GM21723 (cell line): Measurements from ENCODE around the gene MAP2K7.
"Not testable (repeated sequence)": the region's sequence is repeated elsewhere in the genome, so short reads cannot be mapped to it uniquely, and the experiment has no call there.

ENCODE experiments used
- ATAC-seq: cut with Tn5 transposase; IDR thresholded peaks from one replicate; pipeline ENCODE4 v1.9.1; 2021; ENCODE audit warnings: mild to moderate bottlenecking, moderate library complexity; ENCODE audit not compliant: unreplicated experiment

Gene MAP2K7

DNA sequence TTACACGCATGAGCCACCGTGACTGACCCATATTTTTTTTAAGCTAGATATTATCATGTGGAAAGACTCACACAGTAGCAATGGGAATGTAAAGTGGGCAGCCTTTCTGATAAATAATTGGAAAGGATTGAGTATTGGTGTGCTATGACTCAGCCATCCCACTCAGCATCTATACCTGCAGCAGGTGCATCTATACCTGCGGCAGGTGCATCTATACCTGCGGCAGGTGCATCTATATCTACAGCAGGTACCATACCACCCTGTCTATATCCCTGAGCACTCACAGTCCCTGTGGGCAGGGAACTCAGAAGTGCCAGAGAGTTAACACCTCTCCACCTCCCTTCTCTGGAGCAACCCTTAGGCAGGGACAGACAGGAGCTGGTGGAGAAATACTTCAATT lies 20.6 kb upstream of the MAP2K7 start:
- ATAC-seq = no peak

DNA sequence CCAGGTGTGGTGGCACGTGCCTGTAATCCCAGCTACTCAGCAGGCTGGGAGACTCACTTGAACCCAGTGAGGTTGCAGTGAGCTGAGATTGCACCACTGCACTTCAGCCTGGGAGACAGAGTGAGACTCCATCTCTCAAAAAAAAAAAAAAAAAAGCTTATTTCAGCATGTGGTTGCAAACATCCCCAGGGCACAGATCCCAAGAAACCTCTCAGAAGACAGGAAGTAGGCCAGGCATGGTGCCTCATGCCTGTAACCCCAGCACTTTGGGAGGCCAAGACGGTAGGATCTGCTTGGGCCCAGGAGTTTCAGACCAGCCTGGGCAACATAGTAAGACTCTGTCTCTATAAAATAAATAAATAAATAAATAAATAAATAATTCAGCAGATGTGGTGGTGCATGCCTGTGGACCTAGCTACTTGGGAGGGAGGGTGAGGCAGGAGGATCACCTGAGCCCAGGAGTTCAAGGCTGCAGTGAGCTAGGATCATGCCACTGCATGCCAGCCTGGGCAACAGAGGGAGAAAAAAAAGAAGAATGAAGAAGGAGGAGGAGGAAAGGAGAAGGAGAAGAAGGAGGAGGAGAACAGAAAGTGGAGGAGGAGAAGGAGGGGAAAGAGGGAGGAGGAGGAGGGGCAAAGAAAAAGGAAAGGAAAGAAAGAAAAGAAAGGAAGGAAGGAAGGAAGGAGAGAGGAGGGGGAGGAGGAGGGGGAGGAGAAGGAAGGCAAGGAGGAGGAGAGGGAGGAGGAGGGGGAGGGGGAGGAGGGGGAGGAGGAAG lies 19.7 kb upstream of the MAP2K7 start:
- no peak for ATAC-seq

DNA sequence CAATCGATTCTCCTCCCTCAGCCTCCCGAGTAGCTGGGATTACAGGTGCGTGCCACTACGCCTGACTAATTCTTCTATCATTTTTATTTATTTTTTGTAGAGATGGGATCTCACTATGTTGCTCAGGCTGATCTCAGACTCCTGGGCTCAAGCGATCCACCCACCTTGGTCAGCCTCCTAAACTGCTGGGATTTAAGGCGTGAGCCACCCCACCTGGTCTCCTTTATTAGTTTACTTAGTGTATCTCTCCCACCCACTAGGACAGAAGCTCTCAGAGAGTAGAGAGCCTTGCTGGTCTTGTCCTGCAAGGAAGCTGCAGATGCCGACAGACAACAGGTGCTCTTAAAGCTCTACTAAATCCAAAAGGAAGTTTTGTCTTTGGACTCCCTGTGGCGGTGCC lies 17.9 kb upstream of the MAP2K7 start:
- ATAC-seq = no peak

DNA sequence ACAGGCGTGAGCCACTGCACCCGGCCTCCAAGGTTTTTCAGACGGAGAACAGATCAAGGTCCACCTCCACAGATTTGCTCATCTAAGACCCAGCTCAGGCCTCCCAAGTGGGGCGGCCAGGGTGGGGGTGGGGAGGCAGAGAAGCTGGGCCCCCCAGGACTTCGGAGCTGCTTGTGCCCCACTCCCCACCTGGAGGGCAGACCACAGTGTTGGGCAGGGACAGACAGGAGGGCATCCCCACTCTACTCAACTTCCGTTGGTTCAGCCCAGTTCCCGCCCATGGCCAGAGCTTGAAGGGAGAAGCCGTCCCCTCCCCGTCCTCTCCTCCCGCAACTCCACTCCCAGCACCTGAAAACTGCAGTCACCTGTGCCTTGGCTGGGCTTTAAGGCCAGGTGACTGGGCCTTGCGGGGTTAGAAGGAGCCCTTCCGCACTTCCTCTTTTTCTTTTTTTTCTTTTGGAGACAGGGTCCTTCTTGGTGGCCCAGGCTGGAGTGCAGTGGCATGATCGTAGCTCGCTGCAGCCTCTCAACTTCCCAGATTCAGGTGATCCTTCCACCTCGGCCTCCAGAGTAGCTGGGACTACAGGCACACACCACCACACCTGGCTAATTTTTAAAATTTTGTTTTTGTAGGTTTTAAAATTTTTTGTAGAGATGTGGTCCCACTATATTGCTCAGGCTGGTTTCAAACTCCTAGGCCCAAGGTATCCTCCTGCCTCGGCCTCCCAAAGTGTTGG lies 16.1 kb upstream of the MAP2K7 start:
- no peak for ATAC-seq

DNA sequence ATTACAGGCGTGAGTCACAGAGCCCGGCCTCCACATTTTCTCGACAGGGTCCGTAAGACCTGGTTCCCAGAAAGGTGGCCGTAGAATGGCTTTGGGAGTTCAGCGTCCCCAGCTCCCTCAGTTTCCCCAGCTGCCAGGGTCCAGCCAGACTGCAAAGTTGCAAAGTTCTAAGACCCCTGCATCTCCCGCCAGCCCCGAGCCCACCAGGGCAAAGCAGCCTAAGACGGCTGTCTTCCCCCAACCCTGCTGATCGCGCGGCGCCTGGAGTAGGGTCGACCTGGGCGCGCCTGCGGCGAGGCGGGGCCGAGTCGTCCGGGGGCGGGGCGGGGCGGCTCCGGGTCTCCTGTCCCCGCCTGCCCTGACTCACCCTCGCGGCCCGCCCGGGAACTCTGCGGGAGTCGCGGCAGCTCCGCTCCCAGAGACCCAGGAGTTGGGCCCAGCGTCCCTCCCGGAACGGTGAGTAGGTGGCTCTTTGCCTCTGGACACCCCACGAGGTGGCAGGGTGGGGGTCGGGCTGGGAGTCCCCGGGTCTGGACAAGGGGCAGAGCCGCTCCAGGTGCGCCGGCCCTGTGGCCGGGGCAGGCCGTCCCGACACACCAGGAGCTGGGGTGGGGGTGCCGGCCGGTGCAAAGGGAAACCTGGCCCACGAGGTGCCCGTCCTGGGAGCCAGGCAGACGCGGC lies 15.4 kb upstream of the MAP2K7 start, which contains the start of gene LRRC8E:
LRRC8E (plus strand) TSS at position 366 of the 681 bp plus-strand sequence. CDS start 7,094 bp downstream, outside the sequence.
- no peak for ATAC-seq

DNA sequence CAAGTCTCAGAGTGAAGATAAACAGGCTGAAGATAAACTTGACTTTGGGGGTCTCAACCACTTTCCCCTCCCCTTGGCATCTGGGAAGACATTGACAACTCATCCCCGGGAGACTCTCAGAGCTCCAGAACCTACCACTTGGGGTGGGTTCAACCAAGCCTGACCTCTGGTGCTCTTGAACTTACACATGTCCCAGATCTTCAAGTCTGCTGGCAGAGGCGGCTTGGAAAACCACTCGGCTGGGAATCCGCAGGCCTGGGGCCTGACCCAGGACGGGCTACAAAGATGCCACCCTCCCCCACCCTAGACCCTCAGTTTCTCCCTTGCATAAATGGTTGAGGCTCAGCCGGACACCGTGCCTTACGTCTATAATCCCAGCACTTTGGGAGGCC lies 14.9 kb upstream of the MAP2K7 start:
- no peak for ATAC-seq

DNA sequence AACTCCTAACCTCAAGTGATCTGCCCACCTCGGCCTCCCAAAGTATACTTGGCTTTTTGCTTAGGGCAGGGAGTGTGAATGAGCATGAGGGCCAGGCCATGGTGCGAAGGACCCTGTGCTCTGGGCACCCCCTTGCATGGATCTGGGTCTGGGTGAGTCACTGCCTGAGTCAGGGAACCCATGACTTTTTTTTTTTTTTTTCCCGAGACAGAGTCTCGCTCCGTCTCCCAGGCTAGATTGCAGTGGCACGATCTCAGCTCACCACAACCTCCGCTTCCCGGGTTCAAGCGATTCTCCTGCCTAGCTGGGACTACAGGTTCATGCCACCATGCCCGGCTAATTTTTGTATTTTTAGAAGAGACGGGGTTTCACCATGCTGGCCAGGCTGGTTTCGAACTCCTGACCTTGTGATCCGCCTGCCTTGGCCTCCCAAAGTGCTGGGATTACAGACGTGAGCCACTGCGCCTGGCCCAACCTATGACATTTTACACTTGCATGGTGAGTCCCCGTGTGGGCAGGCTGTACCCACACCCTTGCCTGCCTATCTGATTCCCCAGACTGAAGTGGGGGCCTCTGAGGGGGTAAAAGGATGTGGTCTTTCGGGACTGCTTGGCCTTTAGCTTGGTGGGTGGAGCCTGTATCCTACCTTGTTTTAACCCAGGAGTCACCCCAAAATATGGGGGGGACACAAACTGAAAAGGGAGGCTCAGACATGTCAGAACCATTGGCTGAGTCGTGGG lies 10.1 kb upstream of the MAP2K7 start:
- ATAC-seq = not testable (repeated sequence)

DNA sequence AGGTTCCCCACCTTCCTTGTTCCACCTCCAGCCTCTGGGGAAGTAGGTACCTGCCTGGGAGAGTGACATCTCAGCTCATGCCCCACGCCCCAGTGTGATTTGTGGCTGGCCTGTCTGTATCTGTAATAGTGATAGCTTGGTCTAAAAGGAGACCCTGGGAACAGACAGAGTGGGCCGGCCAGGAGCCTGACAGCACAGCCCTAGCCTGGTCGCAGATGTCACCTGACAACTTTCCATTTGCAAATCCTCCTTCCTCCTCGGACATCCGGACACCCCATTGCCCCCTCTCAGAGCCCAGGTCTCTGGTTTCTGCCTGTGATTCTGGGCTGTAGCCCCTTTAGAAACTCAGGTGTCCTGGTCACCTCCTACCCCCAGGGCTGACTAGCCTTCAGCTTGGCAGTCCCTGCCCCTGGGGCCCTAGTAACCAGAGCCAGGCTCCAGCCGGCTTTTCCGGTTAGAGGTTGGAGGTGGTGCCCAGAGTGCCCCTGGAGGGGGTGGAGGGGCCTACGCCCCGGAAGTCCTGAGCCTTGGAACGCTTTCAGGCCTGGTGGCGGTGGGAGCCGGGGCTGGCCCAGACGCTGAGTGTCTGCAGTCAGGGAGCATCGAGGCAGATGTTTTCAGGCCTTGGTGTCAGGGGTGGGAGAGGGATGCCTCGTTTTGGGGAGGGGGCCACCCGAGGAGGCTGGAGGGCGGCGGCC lies 8.9 kb upstream of the MAP2K7 start:
- ATAC-seq = no peak

DNA sequence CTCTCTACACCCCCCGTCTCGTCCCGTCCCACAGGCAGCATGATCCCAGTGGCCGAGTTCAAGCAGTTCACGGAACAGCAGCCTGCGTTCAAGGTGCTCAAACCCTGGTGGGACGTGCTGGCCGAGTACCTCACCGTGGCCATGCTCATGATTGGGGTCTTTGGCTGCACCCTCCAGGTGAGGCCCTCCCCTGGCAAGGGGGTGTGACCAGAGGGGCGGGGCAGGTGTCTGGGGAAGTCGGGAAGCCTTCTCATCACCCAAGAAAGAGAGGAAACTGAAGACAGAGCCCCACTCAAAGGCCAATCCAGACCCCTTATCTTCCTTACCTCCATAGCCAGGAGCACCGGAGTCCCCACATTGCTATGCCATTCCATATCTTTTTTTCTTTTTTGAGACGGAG lies 8.1 kb upstream of the MAP2K7 start:
- ATAC-seq = no peak

DNA sequence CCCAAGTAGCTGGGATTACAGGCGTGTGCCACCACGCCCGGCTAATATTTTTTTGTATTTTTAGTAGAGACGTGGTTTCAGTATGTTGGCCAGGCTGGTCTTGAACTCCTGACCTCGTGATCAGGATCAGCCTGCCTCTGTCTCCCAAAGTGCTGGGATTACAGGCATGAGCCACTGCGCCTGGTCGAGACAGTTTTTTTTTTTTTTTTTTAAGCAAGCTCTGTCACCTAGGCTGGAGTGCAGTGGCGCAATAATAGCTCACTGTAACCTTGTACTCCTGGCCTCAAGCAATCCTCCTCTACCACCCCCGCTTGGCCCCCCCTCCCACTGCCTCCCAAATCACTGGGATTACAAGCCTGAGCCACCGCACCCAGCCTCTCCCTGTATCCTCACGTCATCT lies 6.4 kb upstream of the MAP2K7 start:
- ATAC-seq = no peak

DNA sequence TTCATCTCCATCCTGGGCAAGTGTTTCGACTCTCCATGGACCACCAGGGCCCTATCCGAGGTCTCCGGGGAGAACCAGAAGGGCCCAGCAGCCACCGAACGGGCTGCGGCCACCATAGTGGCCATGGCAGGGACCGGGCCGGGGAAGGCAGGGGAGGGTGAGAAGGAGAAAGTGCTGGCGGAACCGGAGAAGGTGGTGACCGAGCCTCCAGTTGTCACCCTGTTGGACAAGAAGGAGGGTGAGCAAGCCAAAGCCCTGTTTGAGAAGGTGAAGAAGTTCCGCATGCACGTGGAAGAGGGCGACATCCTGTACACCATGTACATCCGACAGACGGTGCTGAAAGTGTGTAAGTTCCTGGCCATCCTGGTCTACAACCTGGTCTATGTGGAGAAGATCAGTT lies 4.7 kb upstream of the MAP2K7 start:
- ATAC-seq = no peak

DNA sequence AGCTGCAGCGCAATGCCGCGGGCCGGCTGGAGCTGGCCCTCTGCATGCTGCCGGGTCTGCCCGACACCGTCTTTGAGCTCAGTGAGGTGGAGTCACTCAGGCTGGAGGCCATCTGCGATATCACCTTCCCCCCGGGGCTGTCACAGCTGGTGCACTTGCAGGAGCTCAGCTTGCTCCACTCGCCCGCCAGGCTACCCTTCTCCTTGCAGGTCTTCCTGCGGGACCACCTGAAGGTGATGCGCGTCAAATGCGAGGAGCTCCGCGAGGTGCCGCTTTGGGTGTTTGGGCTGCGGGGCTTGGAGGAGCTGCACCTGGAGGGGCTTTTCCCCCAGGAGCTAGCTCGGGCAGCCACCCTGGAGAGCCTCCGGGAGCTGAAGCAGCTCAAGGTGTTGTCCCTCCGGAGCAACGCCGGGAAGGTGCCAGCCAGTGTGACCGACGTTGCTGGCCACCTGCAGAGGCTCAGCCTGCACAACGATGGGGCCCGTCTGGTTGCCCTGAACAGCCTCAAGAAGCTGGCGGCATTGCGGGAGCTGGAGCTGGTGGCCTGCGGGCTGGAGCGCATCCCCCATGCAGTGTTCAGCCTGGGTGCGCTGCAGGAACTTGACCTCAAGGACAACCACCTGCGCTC lies 3.8 kb upstream of the MAP2K7 start:
- no peak for ATAC-seq

DNA sequence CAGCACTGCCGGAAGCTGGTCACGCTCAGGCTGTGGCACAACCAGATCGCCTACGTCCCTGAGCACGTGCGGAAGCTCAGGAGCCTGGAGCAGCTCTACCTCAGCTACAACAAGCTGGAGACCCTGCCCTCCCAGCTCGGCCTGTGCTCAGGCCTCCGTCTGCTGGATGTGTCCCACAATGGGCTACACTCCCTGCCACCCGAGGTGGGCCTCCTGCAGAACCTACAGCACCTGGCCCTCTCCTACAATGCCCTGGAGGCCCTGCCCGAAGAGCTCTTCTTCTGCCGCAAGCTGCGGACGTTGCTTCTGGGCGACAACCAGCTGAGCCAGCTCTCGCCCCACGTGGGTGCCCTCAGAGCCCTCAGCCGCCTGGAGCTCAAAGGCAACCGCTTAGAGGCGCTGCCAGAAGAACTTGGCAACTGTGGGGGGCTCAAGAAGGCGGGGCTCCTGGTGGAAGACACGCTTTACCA lies 3.2 kb upstream of the MAP2K7 start:
- no peak for ATAC-seq

DNA sequence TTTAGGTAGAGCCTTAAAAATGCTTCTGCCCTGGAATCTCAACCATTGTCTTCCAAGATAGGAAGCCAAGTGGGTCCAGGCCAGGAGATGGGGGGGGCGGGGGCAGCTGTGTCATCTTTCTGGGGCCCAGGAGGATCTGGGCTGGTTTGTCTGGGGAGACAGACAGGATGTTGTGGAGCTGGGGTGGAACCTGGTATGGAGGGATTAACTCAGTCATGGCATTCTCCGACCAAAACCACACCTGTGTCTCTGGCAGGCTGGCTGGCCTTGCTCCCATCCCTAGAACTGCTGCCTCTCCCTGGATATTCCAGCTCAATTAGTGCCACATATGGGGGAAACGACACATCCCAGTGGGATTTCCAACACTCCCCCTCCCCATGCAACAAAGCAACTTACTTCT lies 2.7 kb upstream of the MAP2K7 start:
- ATAC-seq = no peak

DNA sequence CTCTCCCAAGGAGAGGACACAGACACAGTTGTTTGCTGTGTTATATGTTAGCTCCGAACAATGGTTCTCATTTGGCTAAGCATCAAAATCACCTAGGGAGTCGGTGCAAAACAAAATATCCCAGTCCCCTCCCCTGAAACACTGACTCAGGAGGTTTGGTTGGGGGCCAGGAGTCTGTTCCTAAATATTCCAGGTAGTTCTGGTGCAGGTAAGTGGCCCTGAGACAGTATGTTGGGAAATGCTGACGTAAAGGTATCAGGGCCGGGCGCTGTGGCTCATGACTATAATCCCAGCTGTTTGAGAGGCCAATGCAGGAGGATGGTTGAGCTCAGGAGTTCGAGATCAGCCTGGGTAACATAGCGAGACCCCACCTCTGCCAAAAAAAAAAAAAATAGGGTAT lies 2.3 kb upstream of the MAP2K7 start:
- no peak for ATAC-seq

DNA sequence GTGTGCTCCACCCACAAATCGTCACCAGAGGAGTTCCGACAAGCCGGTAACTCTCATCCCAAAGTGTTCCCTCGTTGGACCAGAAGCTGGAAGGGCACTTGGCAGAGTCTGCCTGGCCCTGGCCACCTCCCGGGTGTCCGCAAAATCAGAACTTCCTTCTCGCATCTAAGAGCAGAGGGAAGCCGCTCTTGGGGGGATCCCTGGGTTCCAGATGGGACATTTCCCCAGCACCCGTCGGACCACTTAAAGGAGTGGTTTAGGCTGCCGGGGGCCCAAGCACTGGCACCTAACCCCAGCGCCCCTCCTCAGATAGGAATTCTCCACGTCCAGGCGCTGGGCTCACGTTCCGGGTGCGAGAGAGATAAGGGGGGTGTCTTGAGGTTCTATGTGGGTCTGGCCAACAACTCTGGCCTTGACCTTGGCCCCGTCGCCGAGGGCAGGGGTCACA lies 857 bp upstream of the MAP2K7 start:
- ATAC-seq = no peak

DNA sequence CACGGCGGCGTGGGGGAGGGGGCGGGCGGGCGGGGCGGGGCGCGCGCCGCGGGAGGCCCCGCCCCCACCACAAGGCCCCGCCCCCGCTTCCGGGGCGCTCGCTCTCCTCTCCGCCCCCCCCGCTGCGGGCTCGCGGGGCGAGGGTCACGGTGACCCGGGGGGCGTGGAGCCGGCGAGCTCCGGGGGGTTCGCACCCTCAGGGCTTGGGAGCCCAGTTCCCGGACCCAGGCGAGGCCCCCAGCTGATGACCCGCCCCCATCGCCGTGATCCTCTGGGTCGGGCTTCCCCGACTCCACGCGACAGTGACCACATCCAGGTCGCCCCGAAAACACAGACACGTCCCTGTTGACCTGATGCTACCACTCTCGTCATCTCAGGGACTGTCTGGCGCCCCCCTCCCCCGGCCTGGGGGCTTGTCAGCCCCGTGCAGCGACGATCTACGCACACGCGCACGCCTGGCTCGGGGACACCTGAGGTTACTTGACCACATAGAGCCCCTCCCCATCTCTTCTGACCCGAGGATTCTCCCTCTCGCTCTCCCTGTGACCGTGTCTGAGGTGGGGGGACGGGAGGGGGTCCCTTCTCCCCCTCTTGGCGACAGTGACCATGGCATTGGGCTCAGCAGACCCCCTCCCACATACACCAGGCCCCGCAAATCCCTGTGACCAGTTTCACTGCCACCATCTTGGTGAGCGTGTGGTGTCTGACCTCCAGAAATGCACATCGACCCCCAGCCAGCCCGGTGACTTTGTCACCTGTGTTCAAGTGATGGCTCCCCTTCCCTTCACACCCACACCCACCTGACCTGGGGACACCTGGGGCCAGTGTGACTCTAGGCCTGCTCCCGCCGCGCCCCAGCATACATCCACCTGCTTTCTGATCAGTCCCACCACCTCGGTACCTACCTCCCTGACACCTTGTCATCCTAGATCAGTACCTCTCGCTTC lies 670 bp downstream of the MAP2K7 start:
- peak; percentile 27 for ATAC-seq

DNA sequence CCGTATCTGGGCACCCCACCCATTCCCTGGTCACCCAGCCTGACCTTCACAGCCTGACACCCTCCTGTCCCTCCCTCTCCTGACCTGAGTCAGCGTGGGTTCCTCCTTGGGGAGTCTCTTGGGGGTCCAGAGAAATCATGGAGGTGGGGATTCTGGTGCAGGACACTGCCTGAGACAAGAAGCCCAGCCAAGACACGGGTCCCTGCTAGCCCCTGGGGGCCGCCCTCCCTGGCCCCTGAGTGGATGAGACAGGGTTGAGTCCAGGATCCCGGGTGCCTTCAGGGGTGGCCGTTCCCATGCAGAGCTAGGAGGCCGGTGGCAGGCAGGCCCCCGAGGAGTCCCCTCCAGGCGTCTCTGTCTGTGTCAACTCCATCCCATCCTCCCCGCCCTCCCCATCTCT lies 1.6 kb downstream of the MAP2K7 start:
- no peak for ATAC-seq

DNA sequence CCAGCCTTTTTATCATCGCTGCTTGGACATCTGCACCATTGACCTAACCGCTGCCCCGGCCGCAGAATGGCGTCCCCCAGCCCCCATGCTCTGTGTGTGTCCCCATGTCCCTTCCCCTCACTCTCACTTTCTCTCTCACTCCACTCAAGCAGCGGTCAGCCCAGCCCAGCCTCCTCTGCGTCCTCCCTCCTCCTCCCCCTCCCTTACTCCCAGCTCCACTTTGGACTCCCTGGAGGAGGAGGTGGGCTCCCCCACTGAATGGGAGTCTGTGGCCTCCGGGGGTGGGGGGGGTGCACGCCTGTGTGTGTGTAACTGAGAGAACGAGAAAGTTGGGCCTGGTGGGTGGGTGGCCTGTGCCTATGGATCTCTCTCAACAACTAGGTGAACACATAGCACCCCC lies 2.2 kb downstream of the MAP2K7 start:
- no peak for ATAC-seq
